ENCODE data around the gene PERM1.
A peak's percentile ranks its signal among the peaks of the same experiment; 100 is the strongest.

PERM1 gene

GRCh38 chr1:1019122-1019999, 37.5 kb upstream of the PERM1 start:
- TF ChIP-seq GATA2 (IDR thresholded peaks at IDR 0.05; ENCODE audit: low read depth, low read length) (no peak), GATA3 (IDR thresholded peaks at IDR 0.05; ENCODE audit: low read depth, low read length) (no peak)

- no peak for TF ChIP-seq GATA2 (IDR thresholded peaks at IDR 0.05; ENCODE audit: low read depth, low read length)
- TF ChIP-seq GATA3 (IDR thresholded peaks at IDR 0.05; ENCODE audit: low read depth, low read length), result no peak
Measured at GRCh38 chr1:1014799-1015681, 33.1 kb upstream of the PERM1 start.

DNA sequence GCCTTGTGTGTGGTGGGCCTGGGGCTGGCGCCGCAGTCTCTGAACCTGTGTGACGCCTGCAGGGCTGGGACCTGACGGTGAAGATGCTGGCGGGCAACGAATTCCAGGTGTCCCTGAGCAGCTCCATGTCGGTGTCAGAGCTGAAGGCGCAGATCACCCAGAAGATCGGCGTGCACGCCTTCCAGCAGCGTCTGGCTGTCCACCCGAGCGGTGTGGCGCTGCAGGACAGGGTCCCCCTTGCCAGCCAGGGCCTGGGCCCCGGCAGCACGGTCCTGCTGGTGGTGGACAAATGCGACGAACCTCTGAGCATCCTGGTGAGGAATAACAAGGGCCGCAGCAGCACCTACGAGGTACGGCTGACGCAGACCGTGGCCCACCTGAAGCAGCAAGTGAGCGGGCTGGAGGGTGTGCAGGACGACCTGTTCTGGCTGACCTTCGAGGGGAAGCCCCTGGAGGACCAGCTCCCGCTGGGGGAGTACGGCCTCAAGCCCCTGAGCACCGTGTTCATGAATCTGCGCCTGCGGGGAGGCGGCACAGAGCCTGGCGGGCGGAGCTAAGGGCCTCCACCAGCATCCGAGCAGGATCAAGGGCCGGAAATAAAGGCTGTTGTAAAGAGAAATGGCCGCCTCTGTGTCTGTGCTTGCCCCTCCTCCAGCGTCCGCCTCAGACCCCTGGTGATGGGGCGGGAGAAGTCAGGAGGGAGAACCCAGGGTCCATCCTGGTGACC, 32.2 kb upstream of the PERM1 start:
- TF ChIP-seq GATA2 (IDR thresholded peaks at IDR 0.05; ENCODE audit: low read depth, low read length) (no peak), GATA3 (IDR thresholded peaks at IDR 0.05; ENCODE audit: low read depth, low read length) (no peak)

- TF ChIP-seq GATA2 (IDR thresholded peaks at IDR 0.05; ENCODE audit: low read depth, low read length) (no peak), GATA3 (IDR thresholded peaks at IDR 0.05; ENCODE audit: low read depth, low read length) (no peak)
Measured at GRCh38 chr1:1013105-1013921, 31.4 kb upstream of the PERM1 start, which contains the start of gene ISG15. Gene ISG15, plus strand, starts transcription at chr1:1013497. Its CDS starts 77 bp downstream, at chr1:1013574.

DNA sequence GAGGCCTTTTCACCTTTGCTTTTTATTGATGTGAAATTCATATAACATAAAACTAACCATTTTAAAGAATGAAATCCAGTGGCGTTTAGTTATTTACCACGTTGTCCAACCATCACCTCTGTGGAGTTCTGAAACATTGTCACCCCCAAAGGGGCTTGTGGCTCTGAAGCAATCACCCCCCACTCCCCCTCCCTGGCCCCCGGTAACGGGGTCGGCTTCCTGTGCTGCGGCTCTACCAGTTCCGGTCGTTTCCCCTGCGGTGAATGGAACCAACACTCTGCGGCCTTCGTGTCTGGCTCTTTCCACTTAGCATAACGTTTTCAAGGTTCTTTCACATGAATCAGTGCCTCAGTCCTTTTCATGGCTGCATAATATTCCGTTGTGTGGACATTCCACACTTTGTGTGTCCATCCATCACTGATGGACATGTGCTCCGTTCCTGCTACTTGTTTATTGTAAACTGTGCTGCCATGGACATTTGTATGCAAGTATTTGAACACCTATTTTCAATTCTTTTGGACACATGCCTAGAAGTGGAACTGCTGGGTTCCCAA, 29.6 kb upstream of the PERM1 start:
- TF ChIP-seq GATA3 (IDR thresholded peaks at IDR 0.05; ENCODE audit: low read depth, low read length) (no peak), GATA2 (IDR thresholded peaks at IDR 0.05; ENCODE audit: low read depth, low read length) (no peak)

DNA sequence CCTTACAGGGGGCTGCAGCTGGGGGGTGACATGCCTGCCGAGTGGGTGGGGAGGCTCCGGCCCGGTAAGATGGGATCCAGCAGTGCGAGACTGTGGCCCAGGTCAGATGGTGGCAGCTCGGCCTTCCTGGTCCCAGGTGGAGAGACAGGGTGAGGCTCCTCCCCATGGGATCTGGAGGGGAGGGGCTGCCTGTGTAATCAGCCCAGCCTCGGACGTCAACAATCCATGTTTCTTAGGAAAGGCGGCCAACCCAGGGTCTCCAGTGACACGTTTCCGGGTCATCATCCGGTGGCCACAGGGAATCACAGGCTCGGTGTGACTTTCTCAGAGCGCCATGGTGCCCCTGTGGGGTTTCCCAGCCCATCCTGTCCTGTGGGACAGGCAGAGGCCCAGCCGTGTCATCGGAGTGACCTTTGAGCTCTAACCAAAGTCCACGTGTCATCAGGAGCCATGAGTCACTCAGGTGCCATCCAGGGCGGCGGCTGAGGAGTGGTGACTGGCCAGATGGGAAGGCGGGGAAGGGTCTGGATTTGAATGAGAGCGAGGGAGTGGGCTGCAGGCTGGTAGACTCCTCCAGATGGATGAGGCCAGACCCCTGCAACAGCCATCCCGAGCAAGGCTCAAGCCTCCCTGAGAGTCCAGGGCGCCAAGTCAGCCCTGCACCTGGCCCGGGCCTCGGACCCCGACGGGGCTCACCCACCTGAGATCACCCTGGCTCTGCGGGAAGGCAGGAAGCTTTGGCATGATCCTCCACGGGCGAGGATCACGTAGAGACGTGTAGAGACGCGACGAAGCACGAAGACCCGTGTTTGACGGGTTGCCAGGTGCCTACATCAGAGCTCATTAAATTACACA, 24.6 kb upstream of the PERM1 start:
- TF ChIP-seq GATA3 (IDR thresholded peaks at IDR 0.05; ENCODE audit: low read depth, low read length) (no peak), GATA2 (IDR thresholded peaks at IDR 0.05; ENCODE audit: low read depth, low read length) (no peak)

DNA sequence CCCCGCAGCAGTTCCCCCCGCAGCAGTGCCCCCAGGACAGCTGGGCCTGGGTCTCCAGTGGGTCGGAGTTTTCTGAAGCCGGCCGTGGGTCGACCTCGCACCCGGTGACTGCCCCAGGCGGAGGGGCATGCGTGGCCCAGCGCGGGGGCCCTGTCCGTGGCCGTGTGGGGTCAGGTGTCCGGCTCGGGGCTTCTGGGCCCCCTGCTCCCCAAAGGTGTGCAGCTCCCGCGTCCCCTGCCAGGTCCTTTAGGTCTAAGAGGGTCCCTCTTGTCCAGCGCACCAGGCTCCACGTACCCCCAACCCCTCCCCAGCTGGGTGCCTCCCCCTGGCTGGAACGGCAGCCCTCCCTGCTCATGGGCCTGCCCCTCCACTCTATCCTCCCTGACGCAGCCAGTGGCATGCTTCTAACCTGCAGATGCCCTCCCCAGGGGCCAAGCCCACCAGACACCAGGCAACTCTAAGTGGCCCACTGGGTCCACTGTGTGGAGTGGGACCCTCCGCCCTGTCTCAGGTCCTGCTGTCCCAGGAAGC, 23.9 kb upstream of the PERM1 start:
- TF ChIP-seq GATA2 (IDR thresholded peaks at IDR 0.05; ENCODE audit: low read depth, low read length) (no peak), GATA3 (IDR thresholded peaks at IDR 0.05; ENCODE audit: low read depth, low read length) (no peak)

DNA sequence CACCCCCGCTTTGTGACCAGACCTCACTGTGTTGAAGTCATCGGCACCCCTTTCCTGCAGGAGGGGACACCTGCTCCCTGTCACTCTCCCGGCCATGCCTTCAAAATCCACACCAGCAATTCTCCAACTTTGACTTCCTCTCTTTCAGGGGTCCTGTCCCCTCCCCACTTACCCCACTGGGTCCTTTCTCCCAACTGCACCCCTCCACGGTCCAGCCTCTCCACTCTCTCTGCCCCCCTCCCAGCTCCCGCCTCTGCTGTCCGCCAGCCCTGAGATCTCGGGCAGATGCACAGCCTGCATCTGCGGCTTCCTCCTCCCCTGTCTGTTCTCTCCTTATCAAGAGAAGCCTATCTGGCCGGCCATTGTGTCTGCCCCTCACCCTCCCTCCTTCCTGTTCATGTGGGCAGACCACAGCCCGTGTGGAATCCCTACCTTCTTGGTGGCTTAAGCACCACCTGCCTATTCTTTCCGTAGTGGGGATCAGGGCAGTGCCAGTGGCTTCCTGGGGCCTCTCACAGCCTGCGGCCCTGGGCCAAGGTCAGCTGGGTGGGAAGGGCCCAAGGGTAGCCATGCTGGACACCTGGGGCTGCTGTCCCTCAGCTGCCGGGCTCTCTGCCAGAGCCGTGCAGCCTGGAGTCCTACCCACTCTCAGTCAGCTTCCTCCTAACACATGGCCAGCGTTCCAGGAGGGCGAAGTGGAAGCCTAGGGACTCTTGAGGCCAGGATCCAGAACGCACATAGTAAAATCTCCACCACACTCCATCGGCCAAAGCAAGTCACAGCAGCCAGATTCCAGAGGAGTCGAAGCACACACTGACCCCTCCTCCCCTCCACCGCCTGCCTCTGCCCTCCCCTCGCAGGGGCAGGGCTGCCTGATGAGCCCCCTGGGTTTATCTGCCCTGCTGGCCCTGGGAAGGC, 23.1 kb upstream of the PERM1 start:
- peak; percentile 89 for TF ChIP-seq GATA2 (IDR thresholded peaks at IDR 0.05; ENCODE audit: low read depth, low read length)
- TF ChIP-seq GATA3 (IDR thresholded peaks at IDR 0.05; ENCODE audit: low read depth, low read length), result no peak

GRCh38 chr1:1004420-1004779, 22.5 kb upstream of the PERM1 start:
- TF ChIP-seq GATA3 (IDR thresholded peaks at IDR 0.05; ENCODE audit: low read depth, low read length), result no peak
- no peak for TF ChIP-seq GATA2 (IDR thresholded peaks at IDR 0.05; ENCODE audit: low read depth, low read length)

DNA sequence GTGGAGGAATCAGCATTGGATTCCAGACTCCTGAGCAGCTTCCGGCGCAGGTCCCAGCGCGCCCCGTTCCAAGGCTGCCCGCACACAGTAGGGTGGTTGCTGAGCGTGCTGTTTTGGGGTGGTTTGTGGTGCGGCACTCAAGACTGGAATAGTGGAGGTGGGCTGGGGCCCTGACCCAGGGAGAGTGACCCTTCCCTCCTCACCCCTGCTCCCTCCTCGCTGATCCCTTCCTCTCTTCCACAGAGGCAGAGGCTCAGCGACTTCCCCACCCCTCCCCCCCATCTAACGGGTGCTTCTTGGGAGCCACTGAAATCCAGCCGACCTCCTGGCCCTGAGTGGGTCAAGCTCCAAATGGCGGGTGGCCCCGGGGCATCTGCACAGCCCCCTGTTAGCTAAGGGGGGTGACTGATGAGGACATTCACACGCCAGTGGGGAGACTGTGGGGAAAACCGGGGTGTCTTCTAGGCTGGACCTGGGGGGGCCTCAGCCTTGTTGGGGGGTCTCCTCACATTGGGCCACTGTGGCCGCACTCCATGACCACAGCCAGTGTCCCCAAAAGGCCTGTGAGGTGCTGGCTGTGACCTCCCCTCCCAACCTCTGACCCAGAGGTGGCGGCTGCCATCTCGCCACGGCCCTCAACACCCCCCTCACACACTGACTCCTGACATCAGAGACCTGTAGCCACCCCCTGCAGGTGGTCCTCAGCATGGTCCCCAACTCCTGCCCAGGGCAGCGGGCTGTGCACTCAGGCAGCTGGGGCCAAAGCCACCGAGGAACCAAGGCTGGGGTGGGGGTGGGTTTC, 21.9 kb upstream of the PERM1 start:
- TF ChIP-seq GATA3 (IDR thresholded peaks at IDR 0.05; ENCODE audit: low read depth, low read length) (no peak), GATA2 (IDR thresholded peaks at IDR 0.05; ENCODE audit: low read depth, low read length) (no peak)

Measured in SH-SY5Y (cell line).